Endodermal cell (in vitro differentiated cells): Measurements from ENCODE around the gene DLG2. TPM values are rescaled to one million over a fixed set of nuclear protein-coding genes. Genes with fewer than 3 reads are reported as not detected.

ENCODE experiments used
- DNase-seq: peaks from one replicate; pipeline ENCODE4 v3.0.0-alpha.2; 2017
- H3K27ac ChIP-seq: 2 replicates; pipeline ENCODE4 v1.5.1; 2013; ENCODE audit warnings: mild to moderate bottlenecking, low read depth, low read length, moderate library complexity
- H3K27me3 ChIP-seq: 2 replicates; pipeline ENCODE4 v1.6.1; 2013; ENCODE audit warnings: mild to moderate bottlenecking, low read length, moderate library complexity; ENCODE audit not compliant: insufficient read depth, control insufficient read depth, poor library complexity, severe bottlenecking
- H3K36me3 ChIP-seq: 2 replicates; pipeline ENCODE4 v1.7.0; 2013; ENCODE audit warnings: mild to moderate bottlenecking, low read length, moderate library complexity; ENCODE audit not compliant: control insufficient read depth, insufficient read depth
- H3K4me1 ChIP-seq: one replicate; pipeline ENCODE4 v1.7.0; 2013; ENCODE audit warnings: low read length; ENCODE audit not compliant: control insufficient read depth, insufficient read depth
- H3K4me3 ChIP-seq: 2 replicates; pipeline ENCODE4 v1.5.1; 2013; ENCODE audit warnings: mild to moderate bottlenecking, low read length, moderate library complexity
- H3K9ac ChIP-seq: 2 replicates; pipeline ENCODE4 v1.6.1; 2013; ENCODE audit warnings: mild to moderate bottlenecking, low read length, moderate library complexity; ENCODE audit not compliant: poor library complexity, severe bottlenecking; ENCODE audit errors: extremely low read depth
- H3K9me3 ChIP-seq: 2 replicates; pipeline ENCODE4 v1.6.1; 2013; ENCODE audit warnings: mild to moderate bottlenecking, low read length, moderate library complexity; ENCODE audit not compliant: control insufficient read depth
- H3K27ac Mint-ChIP-seq: 2 replicates; pipeline ENCODE4 v1.8.0; 2020; ENCODE audit warnings: mixed read lengths
- H3K27me3 Mint-ChIP-seq: 2 replicates; pipeline ENCODE4 v1.8.0; 2021; ENCODE audit warnings: mild to moderate bottlenecking, mixed read lengths; ENCODE audit not compliant: insufficient read depth
- H3K36me3 Mint-ChIP-seq: 2 replicates; pipeline ENCODE4 v1.8.0; 2020; ENCODE audit warnings: low read depth, mixed read lengths
- H3K4me1 Mint-ChIP-seq: 2 replicates; pipeline ENCODE4 v1.8.0; 2020; ENCODE audit warnings: mixed read lengths
- H3K4me3 Mint-ChIP-seq: 2 replicates; pipeline ENCODE4 v1.8.0; 2020; ENCODE audit warnings: mild to moderate bottlenecking, moderate library complexity, mixed read lengths
- H3K9me3 Mint-ChIP-seq: 2 replicates; pipeline ENCODE4 v1.8.0; 2020; ENCODE audit warnings: mild to moderate bottlenecking, mixed read lengths
- CTCF ChIP-seq: fragments of 200-600 bp; sonication (generic); conservative IDR thresholded peaks from 2 replicates; pipeline ENCODE4 v1.5.0; 2021; ENCODE audit warnings: antibody characterized with exemption, mild to moderate bottlenecking
- WGBS, 2 experiments: methylation state at CpG; one replicate each; pipeline versions ENCODE4 v1.1.5 to v1.1.7; 2013; ENCODE audit warnings: missing lambda C conversion rate in 2 of 2, mixed read lengths in 1 of 2; ENCODE audit not compliant: insufficient coverage in 1 of 2, insufficient read length in 1 of 2; 5-methylcytosine and 5-hydroxymethylcytosine counted together
- total RNA-seq, 2 donors: library from RNA; stranded (reverse); fragmentation: NEBNext Ultra II Directional in 1 of 2; extraction: Animal tissue kit (Norgen Biotek cat#: 25700) in 1 of 2; gene quantifications; 2 replicates in 1 of 2; 3 replicates in 1 of 2; pipeline ENCODE4 v1.2.1, GENCODE V29; 2021

The DLG2 gene
- total RNA-seq, 2 donors from 2014 or later = 9.6 to 10.6 TPM

- Histone ChIP-seq H3K4me1 (no peaks in the 10 kb centered on the region), H3K36me3 (no peaks in the 10 kb centered on the region), H3K27ac (no peak overlapping the region), H3K4me3 (no peak overlapping the region), H3K27me3 (no peaks in the 10 kb centered on the region), H3K9ac (no peak overlapping the region), H3K9me3 (no peaks in the 10 kb centered on the region)
- H3K9me3 Mint-ChIP-seq = no peaks in the 10 kb centered on the region
- no peak overlapping the region for H3K4me3 Mint-ChIP-seq
- no peaks in the 10 kb centered on the region for H3K36me3 Mint-ChIP-seq
- H3K4me1 Mint-ChIP-seq = peaks cover 7% of the 10 kb centered on the region
- no peak for TF ChIP-seq CTCF
- DNase-seq = no peak
- H3K27me3 Mint-ChIP-seq = no peaks in the 10 kb centered on the region
- H3K27ac Mint-ChIP-seq = no peak overlapping the region
- 92 to 96% methylated on average over 6 to 7 of the region's 7 CpGs for WGBS, 2 experiments
Measured at GRCh38 chr11:83571302-83571701, 2055.8 kb downstream of the DLG2 start.

GRCh38 chr11:83569134-83569805 lies 2057.9 kb downstream of the DLG2 start:
- H3K9me3 ChIP-seq = no peaks in the 10 kb centered on the region
- H3K4me1 Mint-ChIP-seq = peaks cover 7% of the 10 kb centered on the region
- no peaks in the 10 kb centered on the region for H3K27me3 Mint-ChIP-seq
- H3K9me3 Mint-ChIP-seq = no peaks in the 10 kb centered on the region
- no peak for DNase-seq
- no peaks in the 10 kb centered on the region for H3K27me3 ChIP-seq
- H3K4me3 Mint-ChIP-seq = no peak overlapping the region
- no peak overlapping the region for H3K9ac ChIP-seq
- H3K4me3 ChIP-seq = no peak overlapping the region
- no peak for TF ChIP-seq CTCF
- H3K36me3 Mint-ChIP-seq = no peaks in the 10 kb centered on the region
- no peak overlapping the region for H3K27ac Mint-ChIP-seq
- no peaks in the 10 kb centered on the region for H3K4me1 ChIP-seq
- H3K36me3 ChIP-seq = no peaks in the 10 kb centered on the region
- WGBS, 2 experiments = 93% methylated on average over 1 of the region's 1 CpG; no CpG with 5 or more reads in 1 of the 2 experiments
- no peak overlapping the region for H3K27ac ChIP-seq

- H3K4me1 ChIP-seq = no peaks in the 10 kb centered on the region
- DNase-seq = no peak
- no peak for TF ChIP-seq CTCF
- H3K9me3 ChIP-seq = no peaks in the 10 kb centered on the region
- no peaks in the 10 kb centered on the region for H3K36me3 Mint-ChIP-seq
- H3K36me3 ChIP-seq = no peaks in the 10 kb centered on the region
- H3K4me3 ChIP-seq = no peak overlapping the region
- no peak overlapping the region for H3K4me3 Mint-ChIP-seq
- peaks cover 7% of the 10 kb centered on the region for H3K4me1 Mint-ChIP-seq
- H3K27ac ChIP-seq = no peak overlapping the region
- no peak overlapping the region for H3K9ac ChIP-seq
- H3K9me3 Mint-ChIP-seq = no peaks in the 10 kb centered on the region
- WGBS, 2 experiments = 86 to 95% methylated on average over 2 of the region's 2 CpGs
- no peaks in the 10 kb centered on the region for H3K27me3 ChIP-seq
- H3K27ac Mint-ChIP-seq = no peak overlapping the region
- no peaks in the 10 kb centered on the region for H3K27me3 Mint-ChIP-seq
Measured at GRCh38 chr11:83568516-83568915, 2058.6 kb downstream of the DLG2 start.
